Gastrocnemius medialis (tissue), 4 donors: Measurements from ENCODE around the gene SURF6. TPM values are rescaled to one million over a fixed set of nuclear protein-coding genes. Genes with fewer than 3 reads are reported as not detected.

Source experiments
- ATAC-seq, 2 donors: fragments of 150-250 bp; one replicate each; pipeline ENCODE4 v1.9.1; 2016
- DNase-seq, 2 donors: peaks; one replicate each; pipeline ENCODE4 v3.0.0-alpha.2; 2019
- H3K27ac ChIP-seq, 4 donors: fragments of 200-600 bp; sonication (generic); 1 replicate in 1 of 4; 2 replicates in 3 of 4; pipeline ENCODE4 v1.5.1; 2016 to 2018; ENCODE audit warnings: mild to moderate bottlenecking in 2 of 4, moderate library complexity in 1 of 4
- H3K27me3 ChIP-seq, 3 donors: fragments of 200-600 bp; sonication (generic) in 2 of 3; 1 replicate in 1 of 3; 2 replicates in 2 of 3; pipeline versions ENCODE4 v1.5.1 to v1.6.0; 2016 to 2019; ENCODE audit warnings: mild to moderate bottlenecking in 1 of 3, moderate library complexity in 1 of 3
- H3K36me3 ChIP-seq, 2 donors: fragments of 200-600 bp; sonication (generic) in 1 of 2; one replicate each; pipeline ENCODE4 v1.5.1; 2017 to 2018
- H3K4me1 ChIP-seq, 2 donors: fragments of 200-600 bp; sonication (generic) in 1 of 2; one replicate each; pipeline ENCODE4 v1.5.1; 2016 to 2017; ENCODE audit warnings: mild to moderate bottlenecking in 2 of 2
- H3K4me3 ChIP-seq, 4 donors: fragments of 200-600 bp; sonication (generic) in 3 of 4; 1 replicate in 1 of 4; 2 replicates in 3 of 4; pipeline ENCODE4 v1.5.1; 2016 to 2019; ENCODE audit warnings: mild to moderate bottlenecking in 2 of 4
- H3K9me3 ChIP-seq, 3 donors: fragments of 200-600 bp; sonication (generic) in 2 of 3; 1 replicate in 1 of 3; 2 replicates in 2 of 3; pipeline ENCODE4 v1.5.1; 2016 to 2019
- POLR2A ChIP-seq, 2 donors: fragments of 450-650 bp; IDR thresholded peaks; one replicate each; pipeline ENCODE4 v1.6.1; 2017; ENCODE audit warnings: antibody characterized with exemption in 2 of 2, mild to moderate bottlenecking in 2 of 2, moderate library complexity in 2 of 2
- in situ Hi-C, 4 donors: fragments of 200-750 bp; cut with MboI; loops; one replicate each; pipeline versions ENCODE4 v1.15.0 to v1.8.0; 2017; ENCODE audit warnings: low sequenced_read_pairs in 4 of 4
- intact Hi-C: fragments of 100-400 bp; cut with DNase I; formaldehyde crosslinking; loops from one replicate; pipeline ENCODE4 v1.15.1; 2023; ENCODE audit warnings: low total_unique reads
- total RNA-seq, 4 donors: library from RNA; depleted of rRNA; stranded (reverse); fragments of >200 nt; gene quantifications; one replicate each; pipeline versions ENCODE4 v1.1.0 to v1.2.3, GENCODE V29; 2016
- TF ChIP-seq, protein P1 (sequence below), 5 experiments: fragments of 450-650 bp in 3 of 5; fragments of 200-600 bp in 2 of 5; sonication (generic) in 2 of 5; IDR thresholded peaks in 4 of 5; conservative IDR thresholded peaks in 1 of 5; 1 replicate in 4 of 5; 2 replicates in 1 of 5; pipeline ENCODE4 v1.5.1; 2016 to 2019; ENCODE audit warnings: antibody characterized with exemption in 5 of 5, mild to moderate bottlenecking in 3 of 5, moderate library complexity in 3 of 5

The SURF6 gene
- total RNA-seq, 4 donors from 2014 or later, result 13.4 to 34.2 (median 28.0) TPM

GRCh38 chr9:133334161-133334560, 1.8 kb downstream of the SURF6 start:
- Histone ChIP-seq H3K9me3 (no peaks in the 10 kb centered on the region), H3K36me3 (peaks cover 0 to 48% of the 10 kb centered on the region in 2 donors), H3K4me3 (no peak overlapping the region), H3K27ac (no peak overlapping the region), H3K27me3 (no peaks in the 10 kb centered on the region), H3K4me1 (peaks cover 22 to 25% of the 10 kb centered on the region in 2 donors)
- intact Hi-C loops, result no loop called here
- in situ Hi-C loops, result no loop called here
- DNase-seq (peak in 1 of 2 donors; percentile 8), ATAC-seq (no peak)
- no peak for TF ChIP-seq POLR2A (IDR thresholded peaks at IDR 0.05)
- TF ChIP-seq, protein P1, sequence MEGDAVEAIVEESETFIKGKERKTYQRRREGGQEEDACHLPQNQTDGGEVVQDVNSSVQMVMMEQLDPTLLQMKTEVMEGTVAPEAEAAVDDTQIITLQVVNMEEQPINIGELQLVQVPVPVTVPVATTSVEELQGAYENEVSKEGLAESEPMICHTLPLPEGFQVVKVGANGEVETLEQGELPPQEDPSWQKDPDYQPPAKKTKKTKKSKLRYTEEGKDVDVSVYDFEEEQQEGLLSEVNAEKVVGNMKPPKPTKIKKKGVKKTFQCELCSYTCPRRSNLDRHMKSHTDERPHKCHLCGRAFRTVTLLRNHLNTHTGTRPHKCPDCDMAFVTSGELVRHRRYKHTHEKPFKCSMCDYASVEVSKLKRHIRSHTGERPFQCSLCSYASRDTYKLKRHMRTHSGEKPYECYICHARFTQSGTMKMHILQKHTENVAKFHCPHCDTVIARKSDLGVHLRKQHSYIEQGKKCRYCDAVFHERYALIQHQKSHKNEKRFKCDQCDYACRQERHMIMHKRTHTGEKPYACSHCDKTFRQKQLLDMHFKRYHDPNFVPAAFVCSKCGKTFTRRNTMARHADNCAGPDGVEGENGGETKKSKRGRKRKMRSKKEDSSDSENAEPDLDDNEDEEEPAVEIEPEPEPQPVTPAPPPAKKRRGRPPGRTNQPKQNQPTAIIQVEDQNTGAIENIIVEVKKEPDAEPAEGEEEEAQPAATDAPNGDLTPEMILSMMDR (IDR thresholded peaks at IDR 0.05 in 4 of 5, conservative IDR thresholded peaks at IDR 0.05 in 1 of 5), result no peak

- H3K9me3 ChIP-seq, result no peaks in the 10 kb centered on the region
- peaks cover 0 to 48% of the 10 kb centered on the region in 2 donors for H3K36me3 ChIP-seq
- H3K4me1 ChIP-seq, result peaks cover 20 to 22% of the 10 kb centered on the region in 2 donors
- intact Hi-C loops (no loop called here), in situ Hi-C loops (no loop called here)
- DNase-seq (peak in 1 of 2 donors; percentile 7), ATAC-seq (no peak)
- no peak overlapping the region for H3K27ac ChIP-seq
- H3K4me3 ChIP-seq, result no peak overlapping the region
- no peaks in the 10 kb centered on the region for H3K27me3 ChIP-seq
- TF ChIP-seq POLR2A (IDR thresholded peaks at IDR 0.05), result no peak
- TF ChIP-seq, protein P1 (IDR thresholded peaks at IDR 0.05 in 4 of 5, conservative IDR thresholded peaks at IDR 0.05 in 1 of 5), result no peak
These were observed 2.4 kb downstream of the SURF6 start for GRCh38 chr9:133333566-133333965.

- intact Hi-C loops (no loop called here), in situ Hi-C loops (no loop called here)
- peaks cover 0 to 48% of the 10 kb centered on the region in 2 donors for H3K36me3 ChIP-seq
- no peak for ATAC-seq
- TF ChIP-seq POLR2A (IDR thresholded peaks at IDR 0.05), result no peak
- TF ChIP-seq, protein P1 (IDR thresholded peaks at IDR 0.05 in 4 of 5, conservative IDR thresholded peaks at IDR 0.05 in 1 of 5), result no peak
- no peak overlapping the region for H3K4me3 ChIP-seq
- H3K9me3 ChIP-seq, result no peaks in the 10 kb centered on the region
- H3K4me1 ChIP-seq, result peaks cover 20 to 22% of the 10 kb centered on the region in 2 donors
- no peaks in the 10 kb centered on the region for H3K27me3 ChIP-seq
- peak in 1 of 2 donors; percentile 5 for DNase-seq
- no peak overlapping the region for H3K27ac ChIP-seq
These were observed 3.0 kb downstream of the SURF6 start for GRCh38 chr9:133333011-133333410.

- H3K36me3 ChIP-seq, result peaks cover 0 to 48% of the 10 kb centered on the region in 2 donors
- peak in 1 of 2 donors; percentile 7 for DNase-seq
- peaks cover 20 to 22% of the 10 kb centered on the region in 2 donors for H3K4me1 ChIP-seq
- no peak overlapping the region for H3K27ac ChIP-seq
- H3K4me3 ChIP-seq, result no peak overlapping the region
- no peaks in the 10 kb centered on the region for H3K9me3 ChIP-seq
- no peaks in the 10 kb centered on the region for H3K27me3 ChIP-seq
- no peak for ATAC-seq
- intact Hi-C loops, result no loop called here
- in situ Hi-C loops, result no loop called here
- TF ChIP-seq, protein P1 (IDR thresholded peaks at IDR 0.05 in 4 of 5, conservative IDR thresholded peaks at IDR 0.05 in 1 of 5), result no peak
- no peak for TF ChIP-seq POLR2A (IDR thresholded peaks at IDR 0.05)
These were observed 3.6 kb downstream of the SURF6 start for GRCh38 chr9:133332381-133332730.
